Pancreas (tissue), 10 donors: Measurements from ENCODE around the gene FAM81A. TPM values are rescaled to one million over a fixed set of nuclear protein-coding genes. Genes with fewer than 3 reads are reported as not detected.
"Not testable (repeated sequence)": the region's sequence is repeated elsewhere in the genome, so short reads cannot be mapped to it uniquely, and the experiment has no call there.

Experiments
- ATAC-seq, 4 donors: fragments of 200-7000 bp; cut with Tn5 transposase; one replicate each; pipeline versions ENCODE4 v1.8.0 to v1.9.1; 2020; ENCODE audit warnings: mild to moderate bottlenecking in 4 of 4, moderate library complexity in 4 of 4
- DNase-seq, 6 donors: peaks; one replicate each; pipeline ENCODE4 v3.0.0-alpha.2; 2020
- FAIRE-seq: peaks from 2 replicates; lab custom pipeline; 2012; peaks lifted over from hg19 to GRCh38; lab: Jason Lieb, UNC
- H3K27ac ChIP-seq, 4 donors: fragments of 200-600 bp; sonication (generic); 1 replicate in 3 of 4; 2 replicates in 1 of 4; pipeline versions ENCODE4 v1.5.0 to v1.8.0; 2020
- H3K27me3 ChIP-seq, 4 donors: fragments of 200-600 bp; one replicate each; pipeline ENCODE4 v1.8.0; 2021
- H3K36me3 ChIP-seq, 3 donors: fragments of 200-600 bp; sonication (generic) in 1 of 3; one replicate each; pipeline versions ENCODE4 v1.5.0 to v1.8.0; 2020 to 2021
- H3K4me1 ChIP-seq, 3 donors: fragments of 200-600 bp; one replicate each; pipeline ENCODE4 v1.8.0; 2021
- H3K4me3 ChIP-seq, 4 donors: fragments of 200-600 bp; sonication (generic) in 2 of 4; one replicate each; pipeline versions ENCODE4 v1.5.0 to v1.8.0; 2020 to 2021
- H3K9me3 ChIP-seq, 4 donors: fragments of 200-600 bp; one replicate each; pipeline ENCODE4 v1.8.0; 2021
- WGBS, 2 donors: extraction: QIAGEN DNeasy Blood & Tissue Kit; methylation state at CpG; one replicate each; pipeline ENCODE4 v1.1.7; 2013; 5-methylcytosine and 5-hydroxymethylcytosine counted together
- intact Hi-C, 3 donors: fragments of 100-400 bp; cut with DNase I; formaldehyde crosslinking; loops; one replicate each; pipeline versions ENCODE4 v1.11.1 to v1.14.2; 2022
- polyA plus RNA-seq, 2 donors: library from polyadenylated mRNA; stranded (reverse); fragments of 200-250 nt; gene quantifications; one replicate each; pipeline ENCODE4 v1.2.3, GENCODE V29; 2013
- total RNA-seq, 6 donors: library from RNA; stranded (reverse); fragmentation: NEBNext Ultra II Directional in 4 of 6; extraction: Animal tissue kit (Norgen Biotek cat#: 25700) in 4 of 6; gene quantifications; one replicate each; pipeline versions ENCODE4 v1.2.1 to v1.2.4, GENCODE V29; 2021 to 2023
- TF ChIP-seq, protein P1 (sequence below), 4 donors: fragments of 200-600 bp; sonication (generic) in 3 of 4; IDR thresholded peaks; one replicate each; pipeline versions ENCODE4 v1.5.0 to v1.8.0; 2021; ENCODE audit warnings: antibody characterized with exemption in 4 of 4
- donor health status: healthy with polysubstance abuse.
- donor health status: DM: no; HTN: no; CAD: no; lungs with moderate emphysema.
- donor health status: DM: no; HTN: no; CAD: no.
- donor health status: control.
- donor health status: control.
- donor health status: Bipolar disorder and iron deficiency.
- donor health status: DM: yes; HTN: yes; CAD: no.
- donor health status: DM: no; HTN: no; CAD: no.
- donor health status: DM: no; HTN: no; CAD: no.
- donor health status: DM: yes; HTN: yes; CAD: no.

FAM81A gene
- total and polyA plus RNA-seq, 8 donors, result 0.34 to 2.2 (median 0.62) TPM

DNA sequence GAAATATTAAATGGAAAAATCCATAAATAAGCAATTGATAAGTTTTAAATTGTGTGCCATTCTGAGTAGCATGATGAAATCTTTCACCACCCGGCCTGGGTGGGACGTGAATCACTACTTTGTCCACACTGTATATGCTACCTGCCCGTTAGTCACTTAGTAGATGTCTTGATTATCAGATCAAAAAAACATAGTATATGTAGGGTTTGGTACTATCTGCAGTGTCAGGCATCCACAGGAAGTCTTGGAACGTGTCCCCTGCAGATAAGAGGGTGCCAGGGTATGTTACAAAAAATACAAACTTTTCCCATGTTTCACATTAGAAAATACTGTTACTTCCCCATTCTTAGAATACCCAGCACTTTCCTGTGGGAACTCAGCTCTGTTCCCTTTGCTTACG is 35.2 kb downstream of the FAM81A start:
- TF ChIP-seq, protein P1, sequence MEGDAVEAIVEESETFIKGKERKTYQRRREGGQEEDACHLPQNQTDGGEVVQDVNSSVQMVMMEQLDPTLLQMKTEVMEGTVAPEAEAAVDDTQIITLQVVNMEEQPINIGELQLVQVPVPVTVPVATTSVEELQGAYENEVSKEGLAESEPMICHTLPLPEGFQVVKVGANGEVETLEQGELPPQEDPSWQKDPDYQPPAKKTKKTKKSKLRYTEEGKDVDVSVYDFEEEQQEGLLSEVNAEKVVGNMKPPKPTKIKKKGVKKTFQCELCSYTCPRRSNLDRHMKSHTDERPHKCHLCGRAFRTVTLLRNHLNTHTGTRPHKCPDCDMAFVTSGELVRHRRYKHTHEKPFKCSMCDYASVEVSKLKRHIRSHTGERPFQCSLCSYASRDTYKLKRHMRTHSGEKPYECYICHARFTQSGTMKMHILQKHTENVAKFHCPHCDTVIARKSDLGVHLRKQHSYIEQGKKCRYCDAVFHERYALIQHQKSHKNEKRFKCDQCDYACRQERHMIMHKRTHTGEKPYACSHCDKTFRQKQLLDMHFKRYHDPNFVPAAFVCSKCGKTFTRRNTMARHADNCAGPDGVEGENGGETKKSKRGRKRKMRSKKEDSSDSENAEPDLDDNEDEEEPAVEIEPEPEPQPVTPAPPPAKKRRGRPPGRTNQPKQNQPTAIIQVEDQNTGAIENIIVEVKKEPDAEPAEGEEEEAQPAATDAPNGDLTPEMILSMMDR (IDR thresholded peaks at IDR 0.05), result no peak
- FAIRE-seq (no peak), DNase-seq (no peak), ATAC-seq (peak in 1 of 4 donors; percentile 46)
- 35 to 40% methylated on average over 5 of the region's 5 CpGs for WGBS, 2 donors
- no peaks in the 10 kb centered on the region for H3K36me3 ChIP-seq
- H3K4me3 ChIP-seq, result no peak overlapping the region
- no peaks in the 10 kb centered on the region for H3K9me3 ChIP-seq
- H3K27me3 ChIP-seq, result no peaks in the 10 kb centered on the region
- intact Hi-C loops, result no loop called here
- no peaks in the 10 kb centered on the region for H3K4me1 ChIP-seq
- no peak overlapping the region for H3K27ac ChIP-seq

DNA sequence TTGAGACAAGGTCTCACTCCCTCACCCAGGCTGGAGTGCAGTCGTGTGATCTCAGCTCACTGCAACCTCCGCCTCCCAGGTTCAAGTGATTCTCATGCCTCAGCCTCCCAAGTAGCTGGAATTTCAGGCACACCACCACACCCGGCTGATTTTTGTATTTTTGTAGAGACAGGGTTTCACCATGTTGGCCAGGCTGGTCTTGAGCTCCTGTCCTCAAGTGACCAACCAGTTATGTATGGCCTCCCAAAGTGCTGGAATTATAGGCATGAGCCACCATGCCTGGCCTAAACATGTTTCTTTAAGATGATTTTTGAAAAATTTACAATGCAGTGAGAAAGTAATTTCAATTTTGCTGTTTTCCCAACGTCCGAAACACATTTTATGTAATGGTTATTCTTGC is 37.2 kb downstream of the FAM81A start:
- WGBS, 2 donors, result 79 to 90% methylated on average over 5 of the region's 5 CpGs
- H3K27me3 ChIP-seq, DNase-seq, H3K4me1 ChIP-seq, H3K9me3 ChIP-seq, FAIRE-seq, H3K36me3 ChIP-seq, intact Hi-C loops, H3K4me3 ChIP-seq, ATAC-seq, H3K27ac ChIP-seq: not testable (repeated sequence)

DNA sequence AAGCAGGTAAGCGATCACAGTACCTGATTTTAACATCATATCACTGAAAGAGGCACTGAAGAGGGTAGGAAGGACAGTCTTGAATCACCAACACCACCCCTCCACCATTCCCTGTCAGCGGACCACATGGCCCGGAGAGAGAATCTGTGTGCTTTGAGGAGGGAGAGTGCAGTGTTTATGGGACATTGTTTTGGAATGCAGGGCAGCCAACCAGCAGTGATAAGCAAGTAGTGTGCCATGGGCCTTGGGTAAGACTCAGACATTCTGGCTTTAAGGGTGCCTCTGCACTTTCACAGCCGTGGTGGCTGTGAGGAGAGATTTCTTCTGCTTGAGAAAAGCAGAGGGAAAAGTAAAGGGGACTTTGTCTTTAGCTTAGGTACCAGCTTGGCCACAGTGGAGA is 46.4 kb downstream of the FAM81A start:
- H3K27me3 ChIP-seq, result no peaks in the 10 kb centered on the region
- H3K4me3 ChIP-seq, result no peak overlapping the region
- no peaks in the 10 kb centered on the region for H3K36me3 ChIP-seq
- DNase-seq (no peak), FAIRE-seq (no peak), ATAC-seq (no peak)
- TF ChIP-seq, protein P1 (IDR thresholded peaks at IDR 0.05), result no peak
- intact Hi-C loops, result no loop called here
- 83 to 98% methylated on average over 4 of the region's 4 CpGs for WGBS, 2 donors
- H3K9me3 ChIP-seq, result no peaks in the 10 kb centered on the region
- no peaks in the 10 kb centered on the region for H3K4me1 ChIP-seq
- no peak overlapping the region for H3K27ac ChIP-seq

DNA sequence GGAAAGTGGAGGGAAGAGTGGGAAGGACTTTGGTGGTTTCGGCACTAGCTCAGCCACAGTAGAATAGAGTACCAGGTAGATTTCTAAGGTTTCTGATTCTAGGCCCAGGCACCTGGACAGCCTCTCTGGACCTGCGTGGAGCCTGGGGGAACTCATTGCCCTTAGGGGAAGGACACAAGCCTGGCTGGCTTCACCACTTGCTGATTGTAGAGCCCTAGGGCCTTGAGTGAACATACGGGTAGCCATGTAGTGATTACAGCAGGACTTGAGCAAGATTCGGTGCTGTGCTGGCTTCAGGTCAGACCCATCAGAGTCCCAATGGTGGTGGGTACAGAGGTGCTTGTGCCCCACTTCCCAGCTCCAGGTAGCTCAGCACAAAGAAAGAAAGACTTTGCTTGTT is 47.0 kb downstream of the FAM81A start:
- intact Hi-C loops, result no loop called here
- DNase-seq, result no peak

DNA sequence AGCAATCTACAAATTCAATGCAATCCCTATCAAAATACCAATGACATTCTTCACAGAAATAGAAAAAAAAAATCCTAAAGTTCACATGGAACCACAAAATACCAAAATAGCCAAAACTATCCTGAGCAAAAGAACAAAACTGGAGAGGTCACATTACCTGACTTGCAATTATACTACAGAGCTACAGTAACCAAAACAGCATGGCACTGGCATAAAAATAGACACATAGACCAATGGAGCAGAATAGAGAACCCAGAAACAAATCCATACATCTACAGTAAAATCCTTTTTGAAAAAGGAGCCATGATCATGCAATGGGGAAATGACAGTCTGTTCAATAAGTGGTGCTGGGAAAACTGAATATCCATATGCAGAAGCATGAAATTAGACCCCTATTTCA is 51.5 kb downstream of the FAM81A start:
- H3K9me3 ChIP-seq, H3K4me1 ChIP-seq, FAIRE-seq, H3K4me3 ChIP-seq, DNase-seq, H3K36me3 ChIP-seq, H3K27me3 ChIP-seq, H3K27ac ChIP-seq, ATAC-seq, intact Hi-C loops: not testable (repeated sequence)

More for the DNA sequence above, 47.0 kb downstream of the FAM81A start:
- no peaks in the 10 kb centered on the region for H3K36me3 ChIP-seq
- H3K4me3 ChIP-seq, result no peak overlapping the region
- WGBS, 2 donors, result 85 to 90% methylated on average over 4 of the region's 4 CpGs
- no peaks in the 10 kb centered on the region for H3K27me3 ChIP-seq
- no peaks in the 10 kb centered on the region for H3K9me3 ChIP-seq
- H3K4me1 ChIP-seq, result no peaks in the 10 kb centered on the region
- TF ChIP-seq, protein P1 (IDR thresholded peaks at IDR 0.05), result no peak
- no peak overlapping the region for H3K27ac ChIP-seq
- FAIRE-seq (no peak), ATAC-seq (no peak)

DNA sequence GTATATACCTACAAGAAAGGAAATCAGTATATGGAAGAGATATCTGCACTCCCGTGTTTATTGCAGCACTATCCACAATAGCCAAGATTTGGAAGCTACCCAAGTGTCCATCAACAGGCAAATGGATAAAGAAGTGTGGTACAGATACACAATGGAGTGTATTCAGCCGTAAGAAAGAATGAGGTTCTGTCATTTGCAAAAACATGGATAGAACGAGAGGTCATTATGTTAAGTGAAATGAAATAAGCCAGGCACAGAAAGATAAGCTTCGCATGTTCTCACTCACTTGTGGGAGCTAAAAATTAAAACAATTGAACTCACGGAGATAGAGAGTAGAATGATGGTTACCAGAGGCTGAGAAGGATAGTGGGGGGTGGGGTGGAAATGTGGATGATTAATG is 53.1 kb downstream of the FAM81A start:
- H3K4me3 ChIP-seq, result no peak overlapping the region
- no peak for DNase-seq
- no peak overlapping the region for H3K27ac ChIP-seq
- ATAC-seq, result no peak
- 31 to 37% methylated on average over 5 of the region's 5 CpGs for WGBS, 2 donors
- intact Hi-C loops, result loop anchor here in 2 of 3 donors (10.0 kb wide), 4 partner anchors 246 to 516 kb away; no protein-coding TSS in a partner anchor
- no peaks in the 10 kb centered on the region for H3K9me3 ChIP-seq
- TF ChIP-seq, protein P1 (IDR thresholded peaks at IDR 0.05), result no peak
- no peaks in the 10 kb centered on the region for H3K4me1 ChIP-seq
- FAIRE-seq, result no peak
- no peaks in the 10 kb centered on the region for H3K36me3 ChIP-seq
- H3K27me3 ChIP-seq, result no peaks in the 10 kb centered on the region
